Panc1 (cell line): ENCODE results near the gene FNTB.

Source experiments
- POLR2AphosphoS5 ChIP-seq: IDR thresholded peaks from 2 replicates; pipeline ENCODE4 v1.6.1; 2012; ENCODE audit warnings: mild to moderate bottlenecking, low read depth, low read length, moderate library complexity
- SIN3A ChIP-seq: IDR thresholded peaks from 2 replicates; pipeline ENCODE4 v1.6.1; 2012; ENCODE audit warnings: low read depth, mild to moderate bottlenecking, low read length, moderate library complexity, borderline replicate concordance; ENCODE audit not compliant: insufficient read depth
- TCF7L2 ChIP-seq: IDR thresholded peaks from 2 replicates; pipeline ENCODE4 v1.6.1; 2011; ENCODE audit warnings: mild to moderate bottlenecking, low read depth, low read length, inconsistent platforms
- TF ChIP-seq, protein P1 (sequence below): fragments of 450-650 bp; IDR thresholded peaks from 2 replicates; pipeline ENCODE4 v1.5.1; 2017; ENCODE audit warnings: mild to moderate bottlenecking
- TF ChIP-seq, protein P2 (sequence below), 2 experiments: IDR thresholded peaks; 2 replicates each; pipeline ENCODE4 v1.6.1; 2011 to 2012; ENCODE audit warnings: low read depth in 2 of 2, control low read depth in 1 of 2, low read length in 1 of 2, mild to moderate bottlenecking in 1 of 2, moderate library complexity in 1 of 2; ENCODE audit not compliant: insufficient read depth in 1 of 2

DNA sequence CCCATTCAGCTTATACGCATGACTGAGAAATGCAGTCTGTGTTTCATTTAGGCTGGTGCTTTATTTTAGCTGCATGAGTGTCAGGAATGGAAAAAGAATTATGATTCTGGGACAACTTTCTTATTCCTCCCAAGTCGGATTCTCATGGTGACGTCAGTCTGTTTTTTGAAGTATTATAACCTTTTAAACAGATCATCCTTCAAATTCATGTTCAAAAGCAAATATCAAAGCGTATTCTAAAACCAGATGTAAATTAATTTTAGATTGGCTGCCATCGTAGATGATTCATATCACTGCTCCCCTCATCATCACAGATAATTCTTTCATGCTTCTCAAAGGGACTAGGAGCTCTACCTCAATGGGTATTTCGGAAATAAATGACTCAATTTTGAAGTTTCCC is 15.0 kb downstream of the FNTB start:
- TF ChIP-seq, protein P1, sequence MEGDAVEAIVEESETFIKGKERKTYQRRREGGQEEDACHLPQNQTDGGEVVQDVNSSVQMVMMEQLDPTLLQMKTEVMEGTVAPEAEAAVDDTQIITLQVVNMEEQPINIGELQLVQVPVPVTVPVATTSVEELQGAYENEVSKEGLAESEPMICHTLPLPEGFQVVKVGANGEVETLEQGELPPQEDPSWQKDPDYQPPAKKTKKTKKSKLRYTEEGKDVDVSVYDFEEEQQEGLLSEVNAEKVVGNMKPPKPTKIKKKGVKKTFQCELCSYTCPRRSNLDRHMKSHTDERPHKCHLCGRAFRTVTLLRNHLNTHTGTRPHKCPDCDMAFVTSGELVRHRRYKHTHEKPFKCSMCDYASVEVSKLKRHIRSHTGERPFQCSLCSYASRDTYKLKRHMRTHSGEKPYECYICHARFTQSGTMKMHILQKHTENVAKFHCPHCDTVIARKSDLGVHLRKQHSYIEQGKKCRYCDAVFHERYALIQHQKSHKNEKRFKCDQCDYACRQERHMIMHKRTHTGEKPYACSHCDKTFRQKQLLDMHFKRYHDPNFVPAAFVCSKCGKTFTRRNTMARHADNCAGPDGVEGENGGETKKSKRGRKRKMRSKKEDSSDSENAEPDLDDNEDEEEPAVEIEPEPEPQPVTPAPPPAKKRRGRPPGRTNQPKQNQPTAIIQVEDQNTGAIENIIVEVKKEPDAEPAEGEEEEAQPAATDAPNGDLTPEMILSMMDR: no peak
- no peak for TF ChIP-seq TCF7L2
- TF ChIP-seq, protein P2, sequence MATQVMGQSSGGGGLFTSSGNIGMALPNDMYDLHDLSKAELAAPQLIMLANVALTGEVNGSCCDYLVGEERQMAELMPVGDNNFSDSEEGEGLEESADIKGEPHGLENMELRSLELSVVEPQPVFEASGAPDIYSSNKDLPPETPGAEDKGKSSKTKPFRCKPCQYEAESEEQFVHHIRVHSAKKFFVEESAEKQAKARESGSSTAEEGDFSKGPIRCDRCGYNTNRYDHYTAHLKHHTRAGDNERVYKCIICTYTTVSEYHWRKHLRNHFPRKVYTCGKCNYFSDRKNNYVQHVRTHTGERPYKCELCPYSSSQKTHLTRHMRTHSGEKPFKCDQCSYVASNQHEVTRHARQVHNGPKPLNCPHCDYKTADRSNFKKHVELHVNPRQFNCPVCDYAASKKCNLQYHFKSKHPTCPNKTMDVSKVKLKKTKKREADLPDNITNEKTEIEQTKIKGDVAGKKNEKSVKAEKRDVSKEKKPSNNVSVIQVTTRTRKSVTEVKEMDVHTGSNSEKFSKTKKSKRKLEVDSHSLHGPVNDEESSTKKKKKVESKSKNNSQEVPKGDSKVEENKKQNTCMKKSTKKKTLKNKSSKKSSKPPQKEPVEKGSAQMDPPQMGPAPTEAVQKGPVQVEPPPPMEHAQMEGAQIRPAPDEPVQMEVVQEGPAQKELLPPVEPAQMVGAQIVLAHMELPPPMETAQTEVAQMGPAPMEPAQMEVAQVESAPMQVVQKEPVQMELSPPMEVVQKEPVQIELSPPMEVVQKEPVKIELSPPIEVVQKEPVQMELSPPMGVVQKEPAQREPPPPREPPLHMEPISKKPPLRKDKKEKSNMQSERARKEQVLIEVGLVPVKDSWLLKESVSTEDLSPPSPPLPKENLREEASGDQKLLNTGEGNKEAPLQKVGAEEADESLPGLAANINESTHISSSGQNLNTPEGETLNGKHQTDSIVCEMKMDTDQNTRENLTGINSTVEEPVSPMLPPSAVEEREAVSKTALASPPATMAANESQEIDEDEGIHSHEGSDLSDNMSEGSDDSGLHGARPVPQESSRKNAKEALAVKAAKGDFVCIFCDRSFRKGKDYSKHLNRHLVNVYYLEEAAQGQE (IDR thresholded peaks at IDR 0.05; ENCODE audit: insufficient read depth in 1 of 2, low read depth in 2 of 2, low read length in 1 of 2): no peak
- TF ChIP-seq POLR2AphosphoS5: no peak
- no peak for TF ChIP-seq SIN3A
